Nephron (organoid): ENCODE measurements around the gene COPG2.

Experiments used
- H3K27ac Mint-ChIP-seq, 3 experiments: 2 replicates each; pipeline ENCODE4 v1.8.0; 2020; ENCODE audit warnings: mixed read lengths in 3 of 3, mild to moderate bottlenecking in 2 of 3, moderate library complexity in 1 of 3
- H3K27me3 Mint-ChIP-seq: 2 replicates; pipeline ENCODE4 v1.8.0; 2021; ENCODE audit warnings: low read depth, mild to moderate bottlenecking, moderate library complexity, mixed read lengths
- H3K36me3 Mint-ChIP-seq: 2 replicates; pipeline ENCODE4 v1.8.0; 2020; ENCODE audit warnings: low read depth, mixed read lengths
- H3K4me1 Mint-ChIP-seq: 2 replicates; pipeline ENCODE4 v1.8.0; 2020; ENCODE audit warnings: mixed read lengths
- H3K4me3 Mint-ChIP-seq, 3 experiments: 2 replicates each; pipeline ENCODE4 v1.8.0; 2020; ENCODE audit warnings: mild to moderate bottlenecking in 3 of 3, mixed read lengths in 3 of 3, moderate library complexity in 2 of 3
- H3K9me3 Mint-ChIP-seq: 2 replicates; pipeline ENCODE4 v1.8.0; 2020; ENCODE audit warnings: mixed read lengths
- CTCF ChIP-seq, 3 experiments: fragments of 200-600 bp; sonication (generic); IDR thresholded peaks; one replicate each; pipeline ENCODE4 v1.5.0; 2021; ENCODE audit warnings: antibody characterized with exemption in 3 of 3; ENCODE audit not compliant: unreplicated experiment in 3 of 3

COPG2 gene

GRCh38 chr7:130662426-130662825, 6.1 kb downstream of the COPG2 start:
- Mint-ChIP-seq H3K9me3 (no peaks in the 10 kb centered on the region), H3K36me3 (peaks cover 50% of the 10 kb centered on the region), H3K27me3 (no peaks in the 10 kb centered on the region), H3K27ac (no peak overlapping the region), H3K4me3 (no peak overlapping the region), H3K4me1 (peaks cover 5% of the 10 kb centered on the region)
- TF ChIP-seq CTCF (IDR thresholded peaks at IDR 0.05; ENCODE audit: unreplicated experiment in 3 of 3), result no peak

- peaks cover 5% of the 10 kb centered on the region for H3K9me3 Mint-ChIP-seq
- peaks cover 48% of the 10 kb centered on the region for H3K36me3 Mint-ChIP-seq
- TF ChIP-seq CTCF (IDR thresholded peaks at IDR 0.05; ENCODE audit: unreplicated experiment in 3 of 3), result no peak
- peaks cover 7% of the 10 kb centered on the region for H3K4me1 Mint-ChIP-seq
- no peak overlapping the region for H3K4me3 Mint-ChIP-seq
- no peaks in the 10 kb centered on the region for H3K27me3 Mint-ChIP-seq
- no peak overlapping the region for H3K27ac Mint-ChIP-seq
Observed at GRCh38 chr7:130655286-130655685, 13.3 kb downstream of the COPG2 start.

- H3K4me3 Mint-ChIP-seq, result no peak overlapping the region
- H3K9me3 Mint-ChIP-seq, result peaks cover 9% of the 10 kb centered on the region
- no peak overlapping the region for H3K27ac Mint-ChIP-seq
- H3K27me3 Mint-ChIP-seq, result no peaks in the 10 kb centered on the region
- no peak for TF ChIP-seq CTCF (IDR thresholded peaks at IDR 0.05; ENCODE audit: unreplicated experiment in 3 of 3)
- H3K36me3 Mint-ChIP-seq, result peaks cover 48% of the 10 kb centered on the region
- peaks cover 8% of the 10 kb centered on the region for H3K4me1 Mint-ChIP-seq
Observed at GRCh38 chr7:130654850-130655249, 13.7 kb downstream of the COPG2 start.

GRCh38 chr7:130650611-130651120, 17.9 kb downstream of the COPG2 start:
- H3K36me3 Mint-ChIP-seq, result peaks cover 73% of the 10 kb centered on the region
- H3K27ac Mint-ChIP-seq, result peak overlapping the region in 1 of 3 experiments; percentile 63
- no peak for TF ChIP-seq CTCF (IDR thresholded peaks at IDR 0.05; ENCODE audit: unreplicated experiment in 3 of 3)
- no peak overlapping the region for H3K4me3 Mint-ChIP-seq
- H3K9me3 Mint-ChIP-seq, result peaks cover 42% of the 10 kb centered on the region
- H3K27me3 Mint-ChIP-seq, result no peaks in the 10 kb centered on the region
- H3K4me1 Mint-ChIP-seq, result peaks cover 8% of the 10 kb centered on the region

- Mint-ChIP-seq H3K4me3 (no peak overlapping the region), H3K27me3 (peaks cover 4% of the 10 kb centered on the region), H3K27ac (no peak overlapping the region), H3K9me3 (peaks cover 47% of the 10 kb centered on the region), H3K36me3 (peaks cover 84% of the 10 kb centered on the region), H3K4me1 (peaks cover 8% of the 10 kb centered on the region)
- no peak for TF ChIP-seq CTCF (IDR thresholded peaks at IDR 0.05; ENCODE audit: unreplicated experiment in 3 of 3)
Observed at GRCh38 chr7:130649004-130649790, 19.4 kb downstream of the COPG2 start.

- Mint-ChIP-seq H3K27ac (no peak overlapping the region), H3K9me3 (peaks cover 49% of the 10 kb centered on the region), H3K4me3 (no peak overlapping the region), H3K36me3 (peaks cover 84% of the 10 kb centered on the region), H3K27me3 (peaks cover 4% of the 10 kb centered on the region), H3K4me1 (peaks cover 8% of the 10 kb centered on the region)
- no peak for TF ChIP-seq CTCF (IDR thresholded peaks at IDR 0.05; ENCODE audit: unreplicated experiment in 3 of 3)
Observed at GRCh38 chr7:130648580-130648979, 20.0 kb downstream of the COPG2 start.
